HL-60 (cell line): ENCODE measurements around the gene BCAS3.

Experiments used
- CTCF ChIP-seq: IDR thresholded peaks from one replicate; pipeline ENCODE4 v1.5.1; 2011; ENCODE audit warnings: low read length, control low read depth, inconsistent platforms; ENCODE audit not compliant: insufficient read depth
- POLR2AphosphoS5 ChIP-seq: IDR thresholded peaks from 2 replicates; pipeline ENCODE4 v1.6.1; 2012; ENCODE audit warnings: low read depth

GRCh38 chr17:60749708-60750107 is 72.1 kb downstream of the BCAS3 start:
- TF ChIP-seq CTCF, result no peak
- no peak for TF ChIP-seq POLR2AphosphoS5
